ENCODE results near the gene INPP5F.
"Not testable (repeated sequence)": the region's sequence is repeated elsewhere in the genome, so short reads cannot be mapped to it uniquely, and the experiment has no call there.

INPP5F gene

GRCh38 chr10:119821182-119821581 lies 95.3 kb downstream of the INPP5F start:
- DNase-seq: no peak

DNA sequence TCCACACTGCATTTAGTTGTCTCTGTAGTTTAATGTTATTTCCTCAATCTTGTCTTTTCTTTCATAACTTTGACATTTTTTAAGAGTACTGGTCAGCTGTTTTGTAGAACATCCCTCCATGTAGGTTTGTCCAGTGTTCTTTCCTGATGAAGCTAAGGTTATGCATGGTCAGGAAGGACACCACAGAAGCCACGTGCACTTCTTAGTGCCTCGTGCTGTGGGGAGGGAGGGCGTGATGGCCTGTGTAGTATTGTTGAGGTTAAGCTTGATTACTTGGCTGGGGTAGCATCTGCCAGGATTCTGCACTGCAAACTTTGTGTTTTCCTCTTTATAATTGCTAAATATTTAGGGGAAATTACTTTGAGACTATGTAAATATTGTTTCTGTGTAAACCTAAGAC lies 98.4 kb downstream of the INPP5F start:
- no peak for DNase-seq

DNA sequence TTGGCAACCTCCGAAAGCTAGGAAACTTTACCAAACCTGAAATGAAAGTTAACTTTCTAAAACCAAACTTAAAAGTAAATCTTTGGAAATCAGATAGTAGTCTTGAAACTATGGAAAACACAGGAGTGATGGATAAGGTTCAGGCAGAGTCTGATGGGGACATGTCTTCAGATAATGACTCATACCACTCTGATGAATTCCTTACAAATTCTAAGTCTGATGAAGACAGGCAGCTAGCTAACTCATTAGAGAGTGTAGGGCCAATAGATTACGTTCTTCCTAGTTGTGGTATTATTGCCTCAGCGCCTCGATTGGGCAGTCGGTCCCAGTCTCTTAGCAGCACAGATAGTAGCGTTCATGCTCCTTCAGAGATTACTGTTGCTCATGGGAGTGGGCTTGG lies 100.9 kb downstream of the INPP5F start:
- DNase-seq: no peak

GRCh38 chr10:119827430-119827829 lies 101.6 kb downstream of the INPP5F start:
- DNase-seq: no peak

GRCh38 chr10:119829429-119829828 lies 103.6 kb downstream of the INPP5F start:
- no peak for DNase-seq

DNA sequence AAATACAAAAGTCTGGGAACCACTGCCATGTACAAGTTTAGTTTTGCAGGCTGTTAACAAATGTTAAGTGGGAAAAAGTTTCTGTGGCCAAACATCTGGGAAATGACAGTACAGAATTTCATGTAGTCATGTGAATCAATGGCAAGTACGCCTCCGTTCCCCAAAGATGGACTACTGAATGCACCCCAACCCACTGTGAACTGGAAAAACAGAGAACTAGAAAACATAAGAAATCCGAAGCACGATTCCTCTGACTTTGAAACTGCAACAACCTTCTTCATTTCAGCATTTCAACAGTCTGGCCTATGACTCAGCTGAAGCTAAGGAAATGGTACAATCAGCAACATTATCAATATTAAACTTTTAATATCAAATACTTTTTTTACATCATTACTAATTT lies 105.0 kb downstream of the INPP5F start:
- DNase-seq: no peak

- no peak for DNase-seq
Measured at GRCh38 chr10:119831656-119832055, 105.8 kb downstream of the INPP5F start.

GRCh38 chr10:119832951-119833350 lies 107.1 kb downstream of the INPP5F start:
- DNase-seq: no peak

- DNase-seq: no peak
Measured at GRCh38 chr10:119834188-119834587, 108.3 kb downstream of the INPP5F start.

GRCh38 chr10:119845656-119846055 lies 119.8 kb downstream of the INPP5F start:
- DNase-seq: no peak

- DNase-seq: no peak
Measured at GRCh38 chr10:119849031-119849789, 123.4 kb downstream of the INPP5F start.

DNA sequence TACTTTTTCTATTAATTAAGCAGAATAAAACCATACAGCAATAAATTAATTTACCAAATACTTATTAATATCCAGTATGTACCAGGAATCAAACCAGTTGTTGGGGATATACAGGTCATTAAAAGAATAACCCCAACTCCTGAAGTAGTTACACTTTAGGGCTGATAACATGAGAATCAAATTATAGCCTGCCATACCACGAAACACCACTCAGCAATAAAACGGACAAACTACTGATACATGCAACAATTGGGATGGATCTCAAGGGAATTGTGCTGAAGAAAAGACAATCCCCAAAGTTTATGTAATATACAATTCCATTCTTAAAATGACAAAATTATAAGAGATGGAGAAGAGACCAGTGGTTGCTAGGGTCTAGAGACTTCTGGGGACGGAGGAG lies 124.1 kb downstream of the INPP5F start:
- DNase-seq: no peak

- no peak for DNase-seq
Measured at GRCh38 chr10:119852277-119852676, 126.4 kb downstream of the INPP5F start.

GRCh38 chr10:119852822-119853221 lies 127.0 kb downstream of the INPP5F start:
- DNase-seq: no peak

- no peak for DNase-seq
Measured at GRCh38 chr10:119853574-119853973, 127.7 kb downstream of the INPP5F start.

DNA sequence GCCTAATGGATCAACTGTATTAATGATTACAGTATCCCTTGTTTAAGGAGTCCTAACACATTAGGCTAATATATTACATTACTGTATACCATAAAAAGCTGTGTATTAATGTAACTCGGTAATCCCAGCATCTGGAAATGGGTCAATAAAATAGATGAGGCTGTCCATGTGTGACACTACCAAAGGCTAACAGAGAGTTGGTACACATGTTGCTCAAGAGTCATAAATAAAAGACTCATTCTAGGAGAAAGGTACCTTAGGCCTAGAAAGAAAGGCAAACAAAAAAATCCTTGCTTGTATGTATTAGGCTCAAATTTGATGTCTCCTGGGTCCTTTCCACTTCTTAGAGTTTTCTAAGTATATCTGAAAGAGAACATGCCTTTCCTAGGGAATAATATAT lies 132.2 kb downstream of the INPP5F start:
- DNase-seq: no peak

GRCh38 chr10:119859420-119860258 lies 133.8 kb downstream of the INPP5F start:
- no peak for DNase-seq

GRCh38 chr10:119860866-119861607 lies 135.2 kb downstream of the INPP5F start:
- no peak for DNase-seq

DNA sequence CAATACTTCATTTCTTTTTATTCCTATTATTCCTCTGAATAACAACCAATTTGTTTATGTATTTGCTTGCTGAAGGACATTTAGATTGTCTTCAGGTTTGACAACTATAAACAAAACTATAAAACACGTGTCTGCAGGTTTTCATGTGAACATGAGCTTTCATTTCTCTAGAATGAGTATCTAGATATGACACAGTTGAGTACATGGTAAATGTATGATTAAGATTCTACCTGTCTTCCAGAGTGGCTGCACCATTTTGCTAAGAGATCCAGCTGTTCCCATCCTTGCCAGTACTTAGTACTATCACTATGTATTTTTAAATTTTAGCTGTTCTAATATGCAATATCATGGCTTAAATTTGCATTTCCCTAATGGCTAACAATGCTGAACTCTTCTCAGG lies 136.7 kb downstream of the INPP5F start:
- no peak for DNase-seq

DNA sequence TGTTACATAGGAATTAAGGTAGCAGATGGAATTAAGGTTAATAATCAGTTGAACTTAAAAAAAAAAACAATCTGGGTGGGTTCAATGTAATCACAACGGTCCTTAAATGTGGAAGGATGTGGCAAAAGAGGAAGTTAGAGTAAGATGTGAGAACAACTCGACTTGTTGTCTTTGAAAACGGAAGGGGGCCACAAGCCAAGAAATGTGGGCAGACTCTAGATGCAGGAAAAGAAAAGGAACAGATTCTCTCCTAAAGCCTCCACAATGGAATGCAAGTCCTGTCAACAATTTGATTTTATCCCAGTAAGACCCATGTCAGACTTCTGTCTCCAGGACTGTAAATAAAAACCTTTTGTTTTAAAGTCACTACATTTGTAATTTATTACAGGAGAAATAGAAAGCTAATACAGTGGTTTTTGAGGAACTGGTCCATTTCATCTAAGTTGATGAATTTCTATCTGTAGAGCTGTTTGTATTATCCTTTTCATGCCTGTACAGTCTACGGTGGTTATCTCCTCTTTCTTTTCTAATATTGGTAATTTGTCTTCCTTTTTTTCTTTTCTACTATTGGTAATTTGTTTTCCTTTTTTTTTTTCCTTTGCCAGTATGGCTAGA lies 138.2 kb downstream of the INPP5F start:
- DNase-seq: no peak

DNA sequence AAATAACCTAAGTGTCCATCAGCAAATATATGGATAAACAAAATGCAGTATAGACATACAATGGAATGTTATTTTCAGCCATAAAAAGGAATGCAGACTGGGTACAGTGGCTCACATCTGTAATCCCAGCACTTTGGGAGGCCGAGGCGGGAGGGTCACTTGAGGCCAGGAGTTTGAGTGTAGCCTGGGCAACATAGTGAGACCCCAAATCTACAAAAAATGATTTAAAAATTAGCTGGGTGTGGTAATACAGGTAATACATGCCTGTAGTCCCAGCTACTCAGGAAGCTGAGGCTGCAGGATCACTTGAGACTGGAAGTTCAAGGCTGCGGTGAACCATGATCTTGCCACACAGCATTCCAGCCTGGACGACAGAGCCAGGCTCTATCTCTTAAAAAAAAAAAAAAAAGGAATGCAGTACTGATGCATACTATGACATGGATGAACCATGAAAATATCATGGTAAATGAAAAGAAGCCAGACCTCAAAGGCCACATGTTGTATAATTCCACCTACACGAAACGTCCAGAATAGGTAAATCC lies 139.9 kb downstream of the INPP5F start:
- DNase-seq: no peak

DNA sequence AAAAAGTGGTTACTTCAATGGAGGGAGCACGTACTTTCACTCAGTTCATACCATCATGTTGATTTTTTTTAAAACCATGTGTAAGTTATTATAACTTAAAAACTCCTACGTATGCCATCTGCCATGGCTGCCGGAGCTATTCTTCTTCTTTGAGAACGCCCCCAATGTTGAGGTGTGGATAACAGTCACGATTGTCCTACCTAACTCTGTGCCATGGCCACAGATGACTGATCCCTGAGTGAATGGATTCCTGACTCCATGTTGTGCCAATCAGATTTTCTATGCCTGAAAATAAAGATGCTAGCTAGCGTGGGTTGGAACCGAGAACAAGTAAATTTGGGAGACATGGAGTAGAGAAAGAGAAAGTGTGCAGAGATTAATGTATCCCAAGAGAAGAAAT lies 141.5 kb downstream of the INPP5F start:
- DNase-seq: no peak

DNA sequence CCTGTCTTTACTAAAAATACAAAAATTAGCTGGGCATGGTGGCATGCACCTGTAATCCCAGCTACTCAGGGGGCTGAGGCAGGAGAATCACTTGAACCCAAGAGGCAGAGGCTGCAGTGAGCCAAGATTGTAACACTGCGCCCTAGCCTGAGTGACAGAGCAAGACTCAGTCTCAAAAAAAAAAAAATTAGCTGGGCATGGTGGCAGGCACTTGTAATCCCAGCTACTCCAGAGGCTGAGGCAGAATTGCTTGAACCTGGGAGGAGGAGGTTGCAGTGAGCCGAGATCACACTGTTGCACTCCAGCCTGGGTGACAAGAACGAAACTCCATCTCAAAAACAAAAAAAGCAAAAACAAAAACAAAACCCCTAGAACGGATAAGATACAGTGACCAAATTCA lies 143.5 kb downstream of the INPP5F start:
- not testable (repeated sequence) for DNase-seq
